Right forelimb (tissue), 1 donor: ENCODE measurements around the gene METRNL.

Experiments used
- DNase-seq: peaks from one replicate; pipeline ENCODE4 v3.0.0-alpha.2; 2018

Gene METRNL

GRCh38 chr17:83094291-83094690 is 14.9 kb downstream of the METRNL start:
- no peak for DNase-seq

DNA sequence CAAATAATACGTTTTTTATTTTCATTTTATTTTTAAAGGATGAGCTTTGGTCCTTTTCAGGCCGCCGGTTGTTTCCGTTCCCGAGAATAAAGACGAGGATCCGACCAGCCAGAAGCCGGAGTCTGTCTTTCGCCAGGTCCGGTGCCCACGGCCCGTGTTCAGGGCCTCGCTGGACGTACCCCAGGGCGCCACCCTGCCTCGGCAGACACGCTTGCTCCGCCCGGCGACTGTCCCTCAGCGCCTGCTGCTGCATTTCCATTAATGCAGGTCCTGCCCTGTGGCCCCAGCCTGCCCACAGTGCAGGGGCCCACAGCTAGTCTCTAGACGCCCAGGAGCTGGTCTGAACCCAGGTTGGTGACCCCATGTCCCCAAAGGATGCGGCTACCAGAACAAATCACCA is 15.6 kb downstream of the METRNL start:
- no peak for DNase-seq

GRCh38 chr17:83096401-83097224 is 17.2 kb downstream of the METRNL start:
- DNase-seq: no peak

GRCh38 chr17:83097831-83098230 is 18.4 kb downstream of the METRNL start:
- no peak for DNase-seq

- DNase-seq: peak; percentile 70
Observed at GRCh38 chr17:83098241-83099085, 19.1 kb downstream of the METRNL start.

- no peak for DNase-seq
Observed at GRCh38 chr17:83099086-83099555, 19.7 kb downstream of the METRNL start.

GRCh38 chr17:83099570-83100181 is 20.3 kb downstream of the METRNL start:
- peak; percentile 84 for DNase-seq

- DNase-seq: no peak
Observed at GRCh38 chr17:83100220-83100852, 20.9 kb downstream of the METRNL start.

- DNase-seq: no peak
Observed at GRCh38 chr17:83100853-83101391, 21.5 kb downstream of the METRNL start.

GRCh38 chr17:83101805-83102480 is 22.5 kb downstream of the METRNL start:
- DNase-seq: no peak

DNA sequence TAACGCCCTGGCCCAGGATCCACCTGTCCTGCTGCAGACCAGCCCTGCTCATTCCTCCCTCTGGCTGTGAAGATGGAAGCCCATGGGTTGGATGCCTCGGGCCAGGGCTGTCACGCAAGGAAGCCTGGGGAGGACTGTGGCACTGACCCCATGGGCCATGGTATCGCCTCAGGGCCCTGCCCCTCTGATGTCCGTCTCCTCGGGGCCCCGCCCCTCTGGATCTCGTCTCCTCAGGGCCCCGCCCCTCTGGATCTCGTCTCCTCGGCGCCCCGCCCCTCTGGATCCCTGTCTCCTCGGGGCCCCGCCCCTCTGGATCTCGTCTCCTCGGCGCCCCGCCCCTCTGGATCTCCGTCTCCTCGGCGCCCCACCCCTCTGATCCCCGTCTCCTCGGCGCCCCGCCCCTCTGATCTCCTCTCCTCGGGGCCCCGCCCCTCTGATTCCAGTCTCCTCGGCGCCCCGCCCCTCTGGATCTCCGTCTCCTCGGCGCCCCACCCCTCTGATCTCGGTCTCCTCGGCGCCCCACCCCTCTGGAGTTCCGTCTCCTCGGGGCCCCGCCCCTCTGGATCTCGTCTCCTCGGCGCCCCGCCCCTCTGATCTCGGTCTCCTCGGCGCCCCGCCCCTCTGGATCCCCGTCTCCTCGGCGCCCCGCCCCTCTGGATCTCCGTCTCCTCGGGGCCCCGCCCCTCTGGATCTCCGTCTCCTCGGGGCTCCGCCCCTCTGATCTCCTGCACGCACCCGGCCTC is 24.0 kb downstream of the METRNL start:
- DNase-seq: peak; percentile 72

- no peak for DNase-seq
Observed at GRCh38 chr17:83103943-83104311, 24.5 kb downstream of the METRNL start.

DNA sequence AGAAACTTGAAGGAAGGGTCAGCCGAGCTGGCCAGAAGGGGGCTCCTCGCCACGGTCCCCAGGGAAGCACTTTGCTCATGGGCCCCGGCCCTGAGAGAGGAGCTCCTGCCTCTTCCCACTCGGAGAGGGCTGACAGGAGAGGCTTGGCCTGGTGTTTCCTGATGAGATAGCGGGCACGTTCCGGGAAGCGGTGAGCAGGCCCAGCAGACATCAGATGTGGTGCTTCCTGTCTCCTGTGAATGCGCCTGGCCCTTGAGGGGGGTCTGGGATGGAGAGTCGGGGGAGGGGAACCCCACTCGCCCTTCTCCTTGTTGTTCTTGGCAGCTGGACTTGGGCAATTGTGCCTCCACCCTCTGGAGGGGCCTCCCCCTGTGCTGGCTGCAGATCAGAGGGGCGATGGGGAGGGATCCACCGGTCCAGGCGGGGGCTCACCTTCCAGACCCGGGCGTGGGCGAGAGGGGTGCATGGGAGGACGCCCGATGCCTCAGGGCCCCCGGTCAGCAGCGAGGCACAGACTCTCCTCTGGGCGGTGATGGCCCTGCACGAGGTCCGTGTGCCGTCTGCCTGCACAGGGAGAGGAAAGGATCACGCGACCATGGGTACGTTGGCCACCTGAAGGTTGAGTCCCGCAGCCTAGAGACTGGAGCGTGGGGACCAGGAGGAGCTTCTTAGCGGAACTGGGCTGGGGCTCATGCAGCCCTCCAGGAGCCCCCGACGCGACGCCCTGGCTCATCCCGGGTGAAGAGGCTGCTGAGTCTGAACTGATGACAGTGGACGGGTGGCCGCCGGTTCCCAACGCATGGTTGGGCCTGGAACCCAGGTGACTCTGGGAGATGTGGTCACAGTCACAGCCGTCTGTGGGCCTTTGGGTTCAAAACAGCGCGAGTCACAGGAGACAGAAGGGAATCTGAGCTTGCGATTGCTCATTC is 25.4 kb downstream of the METRNL start:
- no peak for DNase-seq

- DNase-seq: no peak
Observed at GRCh38 chr17:83105512-83105911, 26.1 kb downstream of the METRNL start.

DNA sequence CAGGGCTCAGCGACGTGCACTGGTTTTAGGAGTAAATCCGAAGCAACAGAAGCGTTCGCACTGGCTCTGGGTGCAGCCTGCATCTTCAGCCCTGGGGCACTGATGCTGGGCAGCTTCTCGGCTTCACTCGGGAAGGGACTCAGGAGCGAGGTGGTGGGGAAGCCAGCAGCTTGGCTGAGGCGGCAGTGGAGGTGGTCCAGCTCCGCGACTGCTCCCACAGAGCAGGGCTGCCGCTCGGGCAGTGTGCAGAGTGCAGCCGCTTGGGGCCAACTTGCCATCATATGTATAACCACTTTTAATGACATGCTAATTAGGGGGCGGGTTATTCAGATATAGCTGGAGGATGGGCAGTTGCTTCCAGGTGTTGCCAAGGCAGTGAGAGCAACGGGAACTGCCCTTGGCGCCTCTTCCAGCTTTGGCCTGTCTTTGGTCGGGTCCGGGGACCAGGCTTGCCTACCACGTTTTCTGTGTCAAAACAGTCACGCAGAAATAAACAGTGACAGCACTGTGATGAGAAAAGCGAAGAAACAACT is 26.7 kb downstream of the METRNL start:
- no peak for DNase-seq

DNA sequence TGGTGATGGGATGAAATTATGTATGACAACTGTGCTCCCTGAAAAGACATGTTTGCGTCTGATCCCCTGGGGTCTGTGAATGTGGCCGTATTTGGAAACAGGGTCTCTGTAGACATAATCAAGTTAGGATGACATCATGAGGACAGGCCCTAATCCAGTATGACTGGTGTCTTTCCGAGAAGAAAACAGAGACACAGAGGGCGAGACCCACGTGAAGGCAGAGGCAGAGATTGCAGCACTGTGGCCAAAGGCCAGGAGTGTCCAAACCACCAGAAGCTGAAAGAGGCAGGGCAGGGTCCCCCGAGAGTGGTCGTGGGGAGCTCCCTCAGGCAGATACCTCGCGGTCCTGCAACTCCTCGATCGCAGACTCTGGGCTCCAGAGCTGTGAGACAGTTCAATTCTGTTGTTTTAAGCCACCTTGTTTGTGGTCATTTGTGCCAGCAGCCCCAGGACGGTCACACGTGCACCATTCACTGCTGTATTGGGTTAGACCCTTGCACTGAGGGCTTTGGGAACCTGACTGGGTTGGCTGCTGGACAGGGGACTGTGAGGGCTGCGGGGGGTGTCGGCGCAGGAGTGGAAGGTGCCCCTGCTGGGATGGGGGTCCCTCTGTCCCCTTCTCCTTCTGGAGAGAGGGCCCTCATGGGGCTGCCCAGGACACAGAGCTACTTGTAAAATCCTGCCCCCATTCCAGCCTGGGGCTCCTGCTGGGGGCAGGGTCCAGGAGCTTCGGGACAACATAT is 27.7 kb downstream of the METRNL start:
- DNase-seq: no peak

- DNase-seq: no peak
Observed at GRCh38 chr17:83107656-83108048, 28.2 kb downstream of the METRNL start.

DNA sequence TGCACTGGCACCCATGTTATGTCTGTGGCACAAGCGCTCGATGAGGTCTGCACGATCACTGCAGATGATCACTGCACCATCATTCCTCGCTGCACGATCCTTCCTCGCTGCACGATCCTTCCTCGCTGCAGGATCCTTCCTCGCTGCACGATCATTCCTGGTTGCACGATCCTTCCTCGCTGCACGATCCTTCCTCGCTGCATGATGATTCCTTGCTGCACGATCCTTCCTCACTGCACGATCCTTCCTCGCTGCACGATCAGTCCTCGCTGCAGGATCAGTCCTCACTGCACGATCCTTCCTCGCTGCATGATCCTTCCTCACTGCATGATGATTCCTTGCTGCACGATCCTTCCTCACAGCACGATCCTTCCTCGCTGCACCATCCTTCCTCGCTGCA is 29.3 kb downstream of the METRNL start:
- no peak for DNase-seq

DNA sequence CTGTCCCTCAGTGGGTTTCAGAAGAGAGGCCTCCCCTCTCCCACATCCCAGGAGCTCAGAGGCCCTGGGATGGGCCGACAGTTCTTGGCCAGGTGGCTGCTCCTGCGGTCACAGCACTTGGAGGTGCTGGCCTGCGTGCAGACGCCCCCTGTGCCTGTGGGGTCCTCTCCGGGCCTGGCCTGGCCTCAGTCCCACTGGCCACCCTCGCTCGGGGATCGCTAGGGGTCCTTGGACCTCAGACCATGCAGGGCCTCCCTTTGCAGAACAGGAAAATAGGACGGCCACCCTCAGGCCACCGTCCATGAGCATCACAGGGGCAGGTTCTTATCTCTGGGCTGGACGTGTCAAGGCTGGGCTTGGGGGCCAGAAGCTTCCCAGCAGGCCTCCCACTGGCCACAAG is 30.0 kb downstream of the METRNL start:
- DNase-seq: no peak
